Measurements from ENCODE around the gene RBM33. TPM values are rescaled to one million over a fixed set of nuclear protein-coding genes. Genes with fewer than 3 reads are reported as not detected.
A peak's percentile ranks its signal among the peaks of the same experiment; 100 is the strongest.

Gene RBM33
- total RNA-seq, 1 donor: 21.9 TPM

- no peak for DNase-seq (ENCODE audit: low read depth)
- no peak for TF ChIP-seq CTCF (IDR thresholded peaks at IDR 0.05; ENCODE audit: insufficient read depth, low read length)
- H3K4me3 ChIP-seq (ENCODE audit: low read depth, low read length): no peak overlapping the region
These were observed 18.9 kb upstream of the RBM33 start for GRCh38 chr7:155625557-155625956.

GRCh38 chr7:155629171-155629570 lies 15.3 kb upstream of the RBM33 start:
- no peak overlapping the region for H3K4me3 ChIP-seq (ENCODE audit: low read depth, low read length)
- no peak for TF ChIP-seq CTCF (IDR thresholded peaks at IDR 0.05; ENCODE audit: insufficient read depth, low read length)
- DNase-seq (ENCODE audit: low read depth): no peak

- no peak for DNase-seq (ENCODE audit: low read depth)
- H3K4me3 ChIP-seq (ENCODE audit: low read depth, low read length): no peak overlapping the region
- TF ChIP-seq CTCF (IDR thresholded peaks at IDR 0.05; ENCODE audit: insufficient read depth, low read length): peak; percentile 9
These were observed 13.3 kb upstream of the RBM33 start for GRCh38 chr7:155631155-155631554.

DNA sequence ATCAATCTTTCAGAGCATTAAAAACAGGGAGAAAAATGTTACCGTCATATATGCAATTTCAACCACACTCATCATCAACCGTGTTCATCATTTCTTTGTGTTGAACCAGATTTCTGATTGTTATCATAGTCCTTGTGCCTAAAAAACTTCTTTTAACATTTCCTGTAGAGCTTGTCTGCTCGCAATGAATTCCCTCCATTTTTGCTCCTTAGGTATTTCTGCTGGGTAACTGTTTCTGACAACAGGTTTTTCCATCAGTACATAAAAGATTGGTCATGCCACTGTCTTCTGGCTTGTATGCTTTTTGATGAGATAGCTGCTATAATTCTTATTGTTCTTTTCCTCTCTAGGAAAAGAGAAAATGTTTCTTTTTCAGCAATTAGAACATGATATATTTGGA lies 8.6 kb upstream of the RBM33 start:
- H3K4me3 ChIP-seq (ENCODE audit: low read depth, low read length): no peak overlapping the region
- DNase-seq (ENCODE audit: low read depth): no peak
- no peak for TF ChIP-seq CTCF (IDR thresholded peaks at IDR 0.05; ENCODE audit: insufficient read depth, low read length)

- no peak for TF ChIP-seq CTCF (IDR thresholded peaks at IDR 0.05; ENCODE audit: insufficient read depth, low read length)
- DNase-seq (ENCODE audit: low read depth): no peak
- H3K4me3 ChIP-seq (ENCODE audit: low read depth, low read length): no peak overlapping the region
These were observed 7.3 kb upstream of the RBM33 start for GRCh38 chr7:155637155-155637554.

DNA sequence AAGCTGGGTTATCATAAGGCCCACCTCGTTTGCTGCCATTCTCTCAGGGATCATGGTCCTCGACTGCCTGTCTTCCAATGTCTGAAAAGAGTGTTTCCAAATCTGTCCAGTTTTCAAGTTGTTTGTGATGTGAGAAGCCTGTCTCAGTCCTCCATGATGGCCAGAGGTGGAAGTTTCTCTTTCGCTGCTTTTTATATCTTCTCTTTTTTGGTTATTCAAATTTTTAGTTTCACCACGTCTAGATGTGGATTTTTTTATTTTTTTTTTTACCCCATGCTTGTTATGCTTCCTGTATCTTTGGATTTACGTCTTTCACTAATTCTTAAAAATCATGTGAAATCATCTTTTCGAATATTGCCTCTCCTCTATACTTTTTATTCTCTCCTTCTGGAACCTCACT lies 6.1 kb upstream of the RBM33 start:
- no peak for TF ChIP-seq CTCF (IDR thresholded peaks at IDR 0.05; ENCODE audit: insufficient read depth, low read length)
- DNase-seq (ENCODE audit: low read depth): no peak
- no peak overlapping the region for H3K4me3 ChIP-seq (ENCODE audit: low read depth, low read length)

- no peak for DNase-seq (ENCODE audit: low read depth)
- TF ChIP-seq CTCF (IDR thresholded peaks at IDR 0.05; ENCODE audit: insufficient read depth, low read length): no peak
- no peak overlapping the region for H3K4me3 ChIP-seq (ENCODE audit: low read depth, low read length)
These were observed 4.4 kb upstream of the RBM33 start for GRCh38 chr7:155639958-155640520.

All from fibroblast of the aortic adventitia (primary cell).